GM21528 (cell line): ENCODE results near the gene SORD.
"Not testable (repeated sequence)": the region's sequence is repeated elsewhere in the genome, so short reads cannot be mapped to it uniquely, and the experiment has no call there.

Experiments
- ATAC-seq: cut with Tn5 transposase; IDR thresholded peaks from one replicate; pipeline ENCODE4 v1.9.1; 2021; ENCODE audit warnings: mild to moderate bottlenecking, moderate library complexity; ENCODE audit not compliant: unreplicated experiment, low FRiP score

The SORD gene

DNA sequence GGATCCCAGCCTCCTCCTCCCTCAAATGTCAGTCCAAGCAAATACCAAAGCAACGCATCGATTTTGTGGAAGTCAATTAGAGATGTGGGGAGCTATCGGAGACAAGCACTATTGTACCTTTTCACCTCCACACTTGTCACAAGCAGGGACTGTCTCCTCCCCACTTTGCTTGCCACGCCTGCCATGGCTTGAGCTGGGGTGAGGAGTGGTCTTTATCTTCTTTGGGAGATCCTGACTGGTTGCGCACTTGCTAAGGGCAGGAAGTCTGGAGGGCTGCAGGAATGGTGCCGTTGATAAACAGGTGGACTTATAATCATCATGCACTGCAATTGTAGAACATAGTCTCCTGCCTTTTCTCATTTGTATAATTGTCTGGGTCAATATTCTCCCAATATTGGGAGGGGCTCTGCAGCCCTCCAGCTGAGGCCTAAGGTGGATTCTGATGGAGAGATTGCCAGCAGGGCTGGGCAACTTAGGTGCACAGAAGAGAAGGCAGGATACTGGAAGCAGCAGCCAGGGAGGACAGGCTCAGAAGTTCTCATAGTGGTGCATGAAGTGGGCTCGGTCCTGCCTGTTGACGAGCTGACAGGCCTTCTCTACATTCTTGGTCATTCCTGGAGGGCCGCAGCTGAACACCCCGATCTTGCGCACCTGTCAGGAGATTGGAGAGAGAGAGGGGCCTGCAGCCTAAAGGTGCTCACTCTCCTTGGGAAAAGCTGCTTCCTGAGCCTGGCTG is 70.8 kb downstream of the SORD start:
- no peak for ATAC-seq

DNA sequence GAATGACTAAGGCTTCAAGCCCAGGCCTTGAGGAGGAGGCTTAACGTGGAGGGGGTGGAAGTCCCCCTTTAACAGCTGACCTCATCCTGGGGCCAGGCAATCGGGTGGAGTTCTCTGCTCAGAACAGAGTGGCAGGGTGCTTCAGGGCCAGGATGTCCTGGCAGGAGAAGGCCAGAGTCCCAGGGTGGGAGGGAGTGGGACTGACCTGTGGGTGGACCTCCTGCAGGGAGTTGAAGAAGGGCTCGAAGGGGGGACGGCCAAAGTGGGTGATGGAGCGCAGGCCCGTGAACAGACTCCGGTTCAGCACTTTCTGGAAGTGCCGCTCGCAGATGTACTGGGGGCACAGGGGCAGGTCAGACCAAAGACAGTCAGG is 71.3 kb downstream of the SORD start:
- ATAC-seq = no peak

DNA sequence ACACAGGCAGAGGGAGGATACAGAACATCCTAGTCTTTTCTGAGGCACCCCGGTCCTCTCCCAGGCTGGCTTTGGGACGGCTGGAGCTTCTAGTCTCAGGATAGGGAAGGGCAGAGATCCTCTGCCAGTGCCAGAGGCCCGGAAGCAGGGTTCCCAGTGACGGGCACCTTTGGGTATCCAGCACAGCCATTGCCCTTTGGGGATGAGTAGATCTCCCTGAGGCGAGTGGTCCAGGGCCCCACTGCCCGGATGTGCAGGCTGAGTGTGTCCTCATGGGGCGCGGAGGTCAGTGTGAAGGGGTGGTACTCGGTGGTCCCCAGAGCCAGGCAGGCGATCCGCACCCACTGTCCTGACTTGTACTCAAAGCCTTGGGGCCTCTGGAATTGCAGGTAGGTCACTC is 72.7 kb downstream of the SORD start:
- no peak for ATAC-seq

DNA sequence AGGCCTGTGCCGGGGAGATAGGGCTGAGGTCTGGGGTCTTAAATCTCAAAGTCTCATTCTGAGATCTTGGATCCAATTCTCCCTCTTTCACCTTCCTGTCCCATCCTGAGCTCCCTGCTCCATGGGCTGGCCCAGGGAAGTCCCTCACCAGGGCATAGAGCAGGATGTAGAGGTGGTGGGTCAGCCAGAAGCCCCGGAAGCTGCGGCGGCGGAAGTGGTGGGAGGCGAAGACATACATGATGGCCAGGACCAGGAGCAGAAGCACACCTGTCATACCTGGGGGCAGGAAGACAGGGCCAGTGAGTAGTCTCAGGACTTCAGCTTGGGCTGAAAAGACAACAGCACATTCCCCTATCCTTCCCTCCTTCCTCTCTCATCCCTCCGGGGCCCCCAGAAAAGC is 74.5 kb downstream of the SORD start:
- no peak for ATAC-seq

DNA sequence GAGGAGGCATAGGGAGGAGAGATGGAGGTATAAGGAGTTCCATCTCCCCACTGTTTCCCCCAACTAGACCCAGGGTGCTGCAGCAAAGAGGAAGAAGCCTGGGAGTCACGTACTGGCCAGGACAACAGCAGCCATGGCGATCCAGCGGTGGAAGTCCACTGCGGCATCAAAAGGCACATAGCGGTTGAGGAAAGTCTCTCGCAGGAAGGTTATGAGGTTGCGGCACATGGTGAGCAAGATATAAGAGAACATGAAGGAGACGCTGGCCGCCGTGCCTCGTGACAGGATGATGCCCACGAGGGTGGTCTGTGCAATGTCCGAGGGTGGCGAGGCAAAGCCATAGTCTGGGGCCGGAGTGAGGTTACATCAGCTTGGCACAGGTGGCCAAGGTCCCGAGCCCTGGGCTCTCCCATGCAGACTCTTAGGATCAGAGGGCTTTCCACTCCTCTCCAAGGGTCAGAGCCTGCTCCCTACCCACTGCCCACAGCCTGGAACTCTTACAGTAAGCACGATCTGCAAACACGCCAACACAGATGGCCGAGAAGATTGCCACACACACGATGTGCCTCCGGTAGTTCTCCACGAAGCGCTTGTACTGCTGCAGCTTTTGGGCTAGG is 76.7 kb downstream of the SORD start:
- ATAC-seq = no peak

DNA sequence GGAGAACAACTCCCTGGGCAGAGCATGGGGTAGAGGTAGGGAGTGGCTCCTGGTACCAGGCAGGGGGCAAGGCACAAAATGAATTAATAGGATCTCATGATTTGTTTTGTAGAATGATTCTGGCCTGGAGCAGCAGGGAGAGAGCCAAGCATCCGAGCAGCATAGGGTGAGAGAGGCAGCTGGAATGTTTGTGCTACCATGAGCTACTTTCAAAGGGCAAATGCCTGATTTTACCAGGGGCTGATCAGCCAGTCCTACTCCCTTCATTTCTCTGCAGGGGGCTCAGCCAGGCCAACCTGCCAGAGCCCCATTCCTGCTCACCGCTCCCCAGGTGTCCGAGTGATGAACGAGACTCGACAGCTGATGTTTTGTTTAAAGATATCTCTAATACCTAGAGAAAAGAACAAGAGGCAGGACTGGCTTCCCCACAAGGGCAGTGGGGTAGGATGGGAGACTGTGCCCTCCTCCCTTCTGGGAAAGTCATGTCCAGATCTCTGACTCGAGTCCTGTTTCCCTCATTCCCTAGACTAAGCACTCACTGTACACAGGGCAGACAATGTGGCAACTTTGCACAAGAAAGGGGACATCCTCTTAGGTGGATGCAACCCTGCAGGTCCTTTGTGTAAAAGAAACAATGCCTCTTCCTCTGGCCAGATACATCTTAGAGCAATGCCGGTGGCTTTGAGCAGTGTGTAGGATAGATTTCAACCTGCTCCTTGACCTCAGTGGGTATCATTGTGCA is 78.1 kb downstream of the SORD start:
- ATAC-seq = no peak

DNA sequence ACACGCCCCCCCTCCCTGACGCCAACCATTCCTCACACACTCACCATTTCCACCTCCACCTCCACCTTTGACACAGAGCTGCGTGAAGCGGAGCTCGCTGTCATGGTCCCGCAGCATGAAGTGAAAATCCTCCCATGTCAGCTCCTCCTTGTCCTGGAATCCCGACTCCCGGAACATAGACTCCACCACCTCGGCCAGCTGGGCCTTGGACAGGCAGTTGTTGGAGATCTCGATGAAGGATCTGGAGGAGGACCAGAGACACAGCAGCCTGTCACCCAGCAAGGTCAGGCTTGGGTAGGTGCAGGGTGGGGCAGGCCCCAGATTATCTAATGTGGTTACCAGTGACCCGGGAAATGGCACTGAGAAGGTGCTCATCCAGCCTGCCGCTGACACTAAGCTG is 78.8 kb downstream of the SORD start:
- ATAC-seq = no peak

DNA sequence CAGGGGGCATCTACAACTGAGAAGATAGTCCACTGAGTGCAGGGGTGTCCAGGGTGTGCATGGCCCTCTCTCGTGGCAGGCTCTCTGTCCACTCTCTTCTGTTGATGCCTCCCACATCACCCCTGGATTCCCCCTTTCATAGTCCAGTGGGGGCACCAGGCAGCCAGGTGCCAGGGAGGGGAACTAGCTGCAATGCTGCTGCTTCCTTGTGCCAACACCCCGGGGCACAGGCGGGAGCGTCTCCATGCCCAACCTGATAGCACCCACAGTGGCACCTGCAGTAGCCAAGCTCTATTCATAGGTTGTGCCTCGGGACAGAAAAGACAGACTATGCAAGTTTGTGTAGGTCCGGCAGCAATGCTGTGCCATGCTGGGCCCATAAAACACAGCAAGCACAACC is 79.2 kb downstream of the SORD start:
- no peak for ATAC-seq

DNA sequence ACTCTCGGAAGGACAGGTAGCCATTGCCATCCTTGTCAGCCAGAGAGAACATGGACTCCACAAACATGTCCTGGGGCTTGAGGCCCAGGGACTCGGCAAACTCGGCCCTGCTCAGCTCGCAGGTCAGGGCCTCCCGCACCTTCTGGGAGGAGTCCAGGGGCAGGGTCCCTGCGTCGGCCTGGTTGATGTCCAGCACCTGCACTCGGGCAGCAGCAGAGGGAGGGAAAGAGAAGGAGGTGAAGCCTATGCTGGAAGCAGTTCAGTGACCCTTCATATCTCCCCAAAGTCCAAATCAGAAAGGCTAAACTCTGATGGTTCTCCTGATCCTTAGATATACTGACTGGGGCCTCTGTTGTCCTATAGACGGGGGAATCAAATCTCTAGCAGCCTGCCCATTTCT is 81.2 kb downstream of the SORD start:
- ATAC-seq = not testable (repeated sequence)

DNA sequence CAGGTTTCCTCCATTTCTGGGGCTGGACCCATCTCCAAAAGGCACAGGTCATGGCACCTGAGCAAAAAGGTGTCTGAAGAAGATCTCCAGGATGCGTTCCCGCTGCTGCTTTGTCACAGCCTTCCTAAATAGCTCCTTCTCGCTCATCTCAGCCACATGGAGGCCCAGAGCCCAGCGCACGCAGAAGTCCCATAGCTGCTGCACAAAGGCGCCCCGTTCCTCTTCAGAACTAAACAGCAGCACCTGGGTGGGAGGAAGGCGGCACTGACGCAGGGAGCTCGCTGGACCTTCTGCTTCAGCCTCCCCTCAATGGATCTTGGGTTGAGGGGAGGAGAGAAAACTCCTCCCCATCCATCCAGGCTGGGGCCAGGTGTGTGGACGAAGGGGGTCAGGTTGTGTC is 82.6 kb downstream of the SORD start:
- no peak for ATAC-seq

DNA sequence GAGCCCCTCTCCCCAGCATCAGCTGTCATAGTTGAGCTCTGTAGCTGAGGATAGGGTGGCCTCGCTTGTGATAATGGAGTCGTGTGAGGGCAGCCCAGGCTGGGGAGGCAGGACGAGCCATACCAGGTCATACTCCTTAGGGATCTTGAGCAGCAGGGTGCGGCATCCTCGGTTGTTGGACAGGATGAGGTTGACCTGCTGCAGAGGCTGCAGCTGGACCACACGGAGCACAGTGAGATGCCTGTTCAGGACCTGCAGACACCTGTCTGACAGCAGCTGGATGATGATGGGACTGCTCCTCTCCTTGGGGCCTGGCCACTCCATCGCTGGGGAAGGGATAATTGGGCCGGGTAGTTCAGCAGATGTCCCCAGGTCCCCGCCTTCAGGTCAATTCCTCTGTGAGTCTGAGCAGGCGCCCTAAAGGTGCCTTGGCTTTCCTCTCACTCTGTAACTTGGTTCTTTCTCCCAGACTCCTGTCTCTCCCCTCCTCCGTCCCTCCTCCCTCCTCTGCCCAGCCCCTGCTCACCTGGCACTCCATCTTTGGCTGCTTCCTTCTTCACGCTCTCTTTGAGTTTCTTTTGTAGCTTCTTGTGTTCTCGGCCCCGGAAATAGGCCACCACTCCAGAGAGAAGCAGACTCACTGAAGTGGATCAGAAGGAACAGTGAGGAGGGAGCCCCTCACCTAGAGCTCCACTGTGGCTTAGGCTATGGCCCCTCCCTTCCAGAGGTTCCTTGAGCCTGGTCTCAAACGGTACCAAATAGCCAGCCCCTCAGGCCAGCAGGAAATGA is 83.2 kb downstream of the SORD start:
- ATAC-seq = no peak

DNA sequence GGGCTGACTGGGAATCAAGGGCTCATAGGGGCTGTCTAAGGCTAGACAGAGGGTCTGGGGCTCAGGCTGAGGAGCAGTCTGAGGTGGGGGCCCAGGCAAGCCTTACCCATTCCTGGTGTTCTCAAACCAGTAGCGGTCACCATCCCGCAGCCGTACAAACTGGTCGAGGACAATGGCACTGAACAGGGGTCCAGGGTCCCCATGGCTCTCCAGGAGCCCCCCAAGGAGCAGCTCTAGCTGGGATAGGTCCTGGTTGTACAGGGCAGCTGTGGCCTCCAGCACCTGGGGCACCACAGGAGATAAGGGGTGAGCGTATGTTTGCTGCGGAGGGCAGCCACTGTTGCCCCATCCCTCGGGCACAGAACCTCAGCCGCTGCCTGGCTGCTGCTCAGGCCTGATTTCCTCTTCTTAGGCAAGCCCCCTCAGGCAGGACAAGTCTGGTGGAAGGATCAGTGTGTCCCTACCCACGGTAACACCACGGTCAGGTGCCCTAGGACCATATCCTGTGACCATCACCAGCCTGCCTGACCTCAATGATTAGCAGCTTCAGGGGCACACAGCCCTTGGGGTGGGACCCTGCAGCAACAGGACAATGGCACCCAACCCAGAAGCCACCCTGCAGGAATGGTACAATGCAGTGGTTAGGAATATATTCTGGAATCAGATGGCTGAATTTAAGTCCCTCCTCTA is 85.1 kb downstream of the SORD start:
- no peak for ATAC-seq

DNA sequence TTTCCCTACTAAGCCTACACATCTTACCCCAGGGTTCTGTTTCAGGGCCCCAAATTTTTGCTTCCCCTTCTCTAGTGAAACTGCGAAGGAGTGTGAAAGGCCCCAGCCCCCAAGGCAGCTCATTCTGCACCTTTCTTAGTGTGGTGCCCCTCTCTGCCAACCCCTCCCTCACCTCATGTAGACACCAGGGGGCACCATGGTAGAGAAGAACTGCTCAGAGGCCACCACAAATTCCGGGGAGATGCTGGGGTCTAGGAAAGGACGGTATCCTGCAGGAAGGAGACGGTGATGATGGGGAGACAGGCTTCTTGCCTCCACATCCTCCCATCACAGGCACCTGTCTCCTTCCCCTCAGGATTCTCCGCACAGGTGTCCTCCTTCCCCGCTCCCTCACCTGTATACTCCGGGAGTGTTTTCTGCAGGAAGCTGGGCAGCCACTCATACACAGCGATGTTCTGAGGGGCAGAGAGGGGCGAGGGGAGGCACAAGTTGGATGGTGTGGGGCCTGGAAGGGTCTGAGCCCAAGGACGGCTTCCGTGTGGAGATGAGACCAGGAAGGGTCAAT is 87.3 kb downstream of the SORD start:
- no peak for ATAC-seq

DNA sequence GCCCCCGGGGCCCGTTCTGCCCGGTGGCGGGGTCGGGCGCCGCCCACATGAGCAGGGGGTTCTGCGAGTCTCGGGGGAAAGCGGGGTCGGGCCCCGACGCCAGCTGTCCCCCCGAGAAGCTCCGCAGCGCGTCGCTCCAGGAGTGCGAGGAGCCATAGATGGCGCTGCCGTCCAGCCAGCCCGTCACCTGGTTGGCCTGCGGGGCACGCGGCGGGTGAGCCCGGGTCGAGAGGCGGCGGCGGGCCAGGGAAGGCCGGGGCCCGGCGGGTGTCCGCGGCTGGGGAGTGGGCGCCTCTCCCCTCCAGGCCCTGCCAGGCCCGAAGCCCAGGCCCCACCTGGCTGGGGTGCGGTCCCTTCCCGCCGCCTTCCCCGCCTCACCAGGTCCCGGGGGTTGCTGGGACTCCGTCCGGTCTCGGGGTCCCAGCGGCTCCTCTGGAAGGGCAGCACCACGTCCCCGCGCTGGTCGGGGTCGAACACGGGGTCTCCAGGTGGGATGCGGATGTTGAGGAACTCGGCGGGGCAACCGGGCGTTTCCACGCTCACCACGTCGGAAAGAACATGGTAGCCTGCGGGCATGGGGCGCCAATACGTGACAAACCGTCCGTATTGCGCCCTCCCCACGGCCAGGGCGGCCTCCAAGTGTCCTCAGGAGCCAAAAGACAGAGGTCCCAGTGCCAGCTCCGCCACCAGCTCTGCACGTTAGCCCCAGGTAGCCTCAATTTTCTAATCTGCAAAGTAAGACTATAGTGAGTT is 88.6 kb downstream of the SORD start:
- no peak for ATAC-seq

DNA sequence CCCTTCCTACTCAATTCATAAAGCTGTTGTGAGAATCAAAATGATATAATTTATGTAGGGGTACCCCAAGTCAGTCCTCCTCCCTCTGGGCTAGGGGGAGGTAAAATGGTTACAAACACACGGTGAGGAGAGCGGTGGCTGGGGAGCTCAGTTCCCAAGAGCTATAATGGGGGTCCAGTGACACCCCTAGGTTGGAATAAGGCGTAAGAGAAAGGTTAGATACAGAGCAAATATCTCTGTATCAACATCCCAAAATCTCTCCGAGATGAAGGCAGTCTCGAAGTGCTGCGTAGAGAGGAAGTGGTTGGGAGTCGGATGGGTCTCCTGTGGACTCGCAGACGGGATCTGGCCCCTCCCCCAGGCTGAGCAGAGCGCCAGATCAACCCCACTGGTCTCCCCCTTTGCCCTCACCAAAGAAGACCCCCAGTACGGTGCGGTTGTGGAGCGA is 89.2 kb downstream of the SORD start:
- no peak for ATAC-seq

DNA sequence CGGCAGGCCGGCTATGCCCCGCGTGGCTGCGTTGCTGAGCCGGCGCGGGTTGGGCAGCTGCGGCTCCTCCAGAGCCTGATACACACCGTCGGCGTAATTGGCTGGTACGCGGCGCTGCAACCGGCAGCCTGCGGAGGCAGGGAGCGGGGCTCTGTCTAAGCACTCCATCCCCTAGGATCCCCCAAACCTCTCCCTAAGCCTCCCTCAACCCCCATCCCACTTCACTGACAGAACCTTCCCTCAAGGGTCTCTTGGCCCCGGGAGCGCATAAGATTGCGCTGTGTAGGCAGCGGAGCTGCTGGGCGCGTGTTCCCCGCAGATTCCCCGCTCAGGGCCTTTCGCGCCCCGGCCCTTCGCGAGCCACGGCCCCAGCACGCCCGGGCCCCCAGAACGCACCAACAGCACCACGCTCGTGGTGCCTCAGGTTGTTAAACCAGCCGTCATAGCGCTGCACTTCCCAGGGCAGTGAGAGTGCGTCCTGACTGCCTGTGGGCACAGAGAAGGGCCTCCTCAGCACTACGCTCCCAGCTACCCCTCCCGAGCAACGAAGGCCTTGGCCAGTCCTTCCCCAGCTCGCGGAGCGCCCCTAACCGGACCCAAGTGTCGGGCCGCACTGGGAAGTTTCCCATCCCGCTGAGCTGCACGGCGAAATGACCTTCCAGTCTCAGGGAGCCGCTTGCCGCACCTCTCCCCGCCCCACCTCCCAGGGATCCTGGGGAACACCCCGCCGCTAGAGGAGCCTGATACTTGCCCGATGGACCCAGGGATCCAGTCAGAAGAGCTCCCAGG is 89.8 kb downstream of the SORD start:
- no peak for ATAC-seq

DNA sequence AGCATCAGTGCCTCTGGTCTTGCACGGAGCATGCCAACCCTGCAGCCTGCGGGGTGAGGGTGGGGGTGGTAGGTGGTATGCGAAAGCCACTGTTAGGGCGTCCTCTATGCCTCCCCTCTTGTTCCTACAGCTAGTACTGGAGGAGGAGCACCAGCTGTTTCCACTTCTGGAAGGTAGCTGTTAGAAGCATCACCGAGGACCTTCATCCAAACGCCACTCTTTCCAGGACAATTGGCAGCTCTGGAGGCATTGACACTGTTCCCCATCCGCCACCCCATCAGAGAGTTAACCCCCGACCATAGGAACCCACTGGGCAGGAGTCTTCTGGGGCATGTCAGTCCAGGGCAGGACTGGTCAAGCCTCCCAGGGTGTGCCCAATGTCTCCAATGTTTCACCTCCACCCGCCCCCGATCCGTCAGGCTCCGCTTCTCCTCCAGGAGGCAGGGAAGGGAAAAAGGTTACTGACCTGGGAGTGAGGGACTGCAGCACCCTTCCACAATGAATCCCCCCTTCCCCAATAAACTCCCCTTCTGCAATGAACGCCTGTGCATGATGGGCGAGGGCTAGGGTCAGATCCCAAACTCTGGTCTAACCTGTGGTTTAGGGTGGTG is 90.5 kb downstream of the SORD start:
- no peak for ATAC-seq

DNA sequence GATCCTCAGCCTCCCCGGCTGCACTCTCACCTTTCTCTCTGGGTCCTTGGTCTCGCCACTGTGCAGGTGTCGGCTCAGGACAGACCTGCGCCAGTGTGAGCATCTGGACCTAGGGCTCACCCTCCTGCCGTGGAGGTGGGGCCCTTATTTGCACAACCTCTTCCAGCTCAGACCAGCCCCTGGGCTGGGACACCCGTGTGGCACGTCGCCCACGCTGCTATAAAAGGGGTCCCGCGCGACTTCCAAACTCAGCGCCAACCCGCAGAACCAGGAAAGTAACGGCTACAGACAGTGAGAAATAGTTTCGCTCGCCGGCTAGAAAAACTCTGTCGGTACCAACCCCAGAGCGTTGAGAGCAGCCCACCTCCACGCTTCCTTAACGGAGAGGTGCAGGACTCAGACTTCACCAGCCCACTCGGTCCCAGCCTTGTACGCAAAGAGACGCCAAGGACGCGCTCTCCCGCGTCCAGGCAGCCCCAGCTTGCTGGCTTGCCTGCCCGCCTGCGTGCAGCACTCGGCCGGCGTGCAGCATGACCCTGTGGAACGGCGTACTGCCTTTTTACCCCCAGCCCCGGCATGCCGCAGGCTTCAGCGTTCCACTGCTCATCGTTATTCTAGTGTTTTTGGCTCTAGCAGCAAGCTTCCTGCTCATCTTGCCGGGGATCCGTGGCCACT is 91.2 kb downstream of the SORD start, which contains the start of the genes DUOX2 and DUOXA2:
DUOX2 (minus strand) TSS at position 97 of the 675 bp plus-strand sequence. CDS start 761 bp downstream, outside the sequence.
DUOXA2 (plus strand) TSS at position 251 of the 675 bp plus-strand sequence; CDS start at position 531, 280 bp downstream.
- ATAC-seq = no peak
